Measurements from ENCODE around the gene EXPH5. TPM values are rescaled to one million over a fixed set of nuclear protein-coding genes. Genes with fewer than 3 reads are reported as not detected.
"Not testable (repeated sequence)": the region's sequence is repeated elsewhere in the genome, so short reads cannot be mapped to it uniquely, and the experiment has no call there.

The EXPH5 gene, protein sequence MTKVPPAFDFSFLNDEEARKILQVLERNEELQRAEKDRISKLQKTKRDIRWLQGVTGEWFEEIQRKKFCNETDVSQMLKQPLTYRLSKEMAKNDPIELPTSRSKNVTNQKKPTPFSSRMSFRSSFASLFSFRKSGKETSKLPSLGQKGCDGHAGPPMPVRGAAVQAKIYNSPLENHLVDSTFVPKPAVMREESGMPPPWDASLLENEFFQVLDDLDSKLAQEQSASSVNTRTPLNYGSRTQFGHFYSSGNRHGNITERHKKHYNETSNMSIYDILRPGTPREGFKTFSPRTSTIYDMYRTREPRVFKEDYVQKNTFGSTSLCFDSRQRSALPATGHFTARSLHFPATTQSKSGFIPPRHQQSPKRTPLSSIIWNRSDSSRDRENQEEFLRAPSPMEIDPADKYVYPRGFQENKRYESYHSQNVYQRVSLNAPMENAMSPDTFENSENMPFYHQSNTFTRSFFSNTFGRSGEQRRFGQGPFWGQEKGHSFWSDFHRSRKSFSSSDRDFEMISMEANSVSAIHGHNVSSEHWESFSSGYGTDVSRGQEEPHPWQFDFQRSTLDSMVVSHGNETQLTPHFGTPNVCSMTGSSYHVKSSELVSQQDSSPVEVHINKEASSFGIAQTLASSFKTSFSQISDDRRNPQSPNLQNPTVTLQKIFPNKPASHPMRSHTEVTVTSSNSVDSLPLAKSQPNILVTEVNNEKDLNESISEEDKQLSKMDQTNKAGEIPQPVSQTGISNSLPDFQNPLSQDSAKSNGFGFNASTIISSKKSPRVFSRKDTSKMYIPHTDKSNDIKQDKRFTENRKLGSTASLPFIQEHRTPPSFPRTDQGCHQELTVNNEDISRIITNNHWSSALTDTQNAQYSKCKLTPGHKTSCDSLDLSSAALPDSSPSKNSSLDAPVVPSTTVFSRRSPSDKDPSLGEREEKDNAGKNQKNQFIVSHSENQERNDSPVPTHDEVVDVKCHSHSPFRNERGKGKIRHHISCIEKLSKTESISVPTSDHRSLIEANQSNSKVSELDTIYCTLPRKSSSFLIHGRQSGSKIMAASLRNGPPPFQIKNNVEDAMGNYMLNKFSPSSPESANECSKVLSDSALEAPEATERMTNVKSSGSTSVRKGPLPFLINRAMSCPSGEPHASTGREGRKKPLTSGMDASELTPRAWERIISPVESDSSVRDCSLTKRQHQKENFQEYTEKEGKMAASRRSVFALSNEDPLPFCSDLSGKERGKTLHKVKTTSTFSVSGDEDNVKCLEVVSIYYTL (N-terminal part only)
- 1 to 10 TPM; 3.6 to 8.2 TPM for total RNA-seq
- polyA plus RNA-seq (ENCODE audit: insufficient read length in 2 of 2) = under 1 TPM; 0.84 to 0.86 TPM
- long read RNA-seq, donor 1 = 0 reads
- long read RNA-seq, donor 2 = 0 reads
- long read RNA-seq, donor 3 = 0 reads
- long read RNA-seq, donor 4 = 0 reads

DNA sequence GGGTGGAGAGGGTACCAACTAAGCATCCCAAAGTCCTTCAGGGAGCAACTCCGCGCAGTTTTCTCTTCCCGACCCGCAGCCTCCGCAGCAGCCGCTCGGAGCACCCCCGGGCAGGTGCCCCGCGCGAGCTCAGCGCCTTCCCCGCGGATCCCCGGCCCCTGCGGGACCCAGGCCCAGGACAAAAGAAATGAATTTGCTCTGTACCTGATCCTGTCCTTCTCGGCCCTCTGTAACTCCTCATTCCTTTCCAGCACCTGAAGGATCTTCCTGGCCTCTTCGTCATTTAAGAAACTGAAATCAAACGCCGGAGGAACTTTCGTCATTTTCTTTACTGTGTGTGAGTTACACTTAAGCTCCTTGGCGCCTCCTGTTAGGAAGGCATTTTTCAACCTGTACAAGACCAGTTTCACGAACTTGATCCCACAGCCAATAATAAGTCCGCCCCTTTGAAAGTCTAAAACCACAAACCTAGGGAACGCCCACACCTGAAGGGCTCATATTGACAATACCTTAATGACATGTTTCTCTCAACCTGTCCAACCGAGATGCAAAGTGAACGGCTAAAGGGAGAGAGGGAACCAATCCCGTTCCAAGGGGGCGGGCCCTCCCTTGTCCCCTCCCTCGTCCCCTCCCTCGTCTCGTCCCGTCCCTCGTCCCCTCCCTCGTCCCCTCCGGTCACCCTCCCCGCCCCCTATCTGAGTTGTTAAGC is at the start of gene EXPH5:
Gene EXPH5, minus strand, starts transcription at position 555 of the 709 bp plus-strand sequence. Its CDS starts 232 bp downstream, at position 323.
- WGBS (ENCODE audit: insufficient coverage) = under 1% methylated on average over 22 of the region's 37 CpGs

DNA sequence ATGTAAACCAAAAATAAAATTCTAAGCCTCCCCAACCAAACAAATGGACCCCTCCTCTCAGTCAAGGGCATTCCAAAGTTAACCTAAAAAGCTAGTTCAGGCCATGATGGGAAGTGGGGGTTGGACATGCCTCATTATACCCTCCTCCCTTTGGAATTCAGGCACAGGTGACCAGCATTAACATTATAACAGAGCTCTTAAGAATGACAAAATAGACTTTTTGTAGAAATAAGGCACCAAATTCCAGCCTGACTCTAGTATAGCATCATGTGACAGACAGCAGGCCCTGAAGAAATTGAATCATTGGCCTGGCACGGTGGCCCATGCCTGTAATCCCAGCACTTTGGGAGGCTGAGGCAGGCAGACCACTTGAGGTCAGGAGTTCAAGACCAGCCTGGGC is 48.2 kb upstream of the EXPH5 start:
- not testable (repeated sequence) for H3K36me3 ChIP-seq (ENCODE audit: control insufficient read depth, insufficient read depth, low read length); H3K9me3 ChIP-seq (ENCODE audit: control insufficient read depth, insufficient read depth, low read length); H3K27me3 ChIP-seq (ENCODE audit: control insufficient read depth, insufficient read depth, low read length); H3K27ac ChIP-seq (ENCODE audit: low read depth, low read length); DNase-seq (ENCODE audit: low read depth in 4 of 6, low spot score in 6 of 6); H3K4me1 ChIP-seq (ENCODE audit: control insufficient read depth, insufficient read depth, low read length); H3K4me3 ChIP-seq (ENCODE audit: low read depth, low read length)
- 67% methylated on average over 1 of the region's 1 CpG for WGBS (ENCODE audit: insufficient coverage)

More for the DNA sequence above, at the start of gene EXPH5:
- Histone ChIP-seq H3K4me1 (ENCODE audit: control insufficient read depth, insufficient read depth, low read length) (peaks cover 9% of the 10 kb centered on the region), H3K4me3 (ENCODE audit: low read depth, low read length) (peak within 1 kb of the TSS; percentile 71), H3K27ac (ENCODE audit: low read depth, low read length) (peak within 1 kb of the TSS; percentile 15), H3K36me3 (ENCODE audit: control insufficient read depth, insufficient read depth, low read length) (no peaks in the 10 kb centered on the region), H3K27me3 (ENCODE audit: control insufficient read depth, insufficient read depth, low read length) (peaks cover 14% of the 10 kb centered on the region), H3K9me3 (ENCODE audit: control insufficient read depth, insufficient read depth, low read length) (no peaks in the 10 kb centered on the region)
- DNase-seq (ENCODE audit: low read depth in 4 of 6, low spot score in 6 of 6) = peak; percentile 51 to 90 (median 67)

DNA sequence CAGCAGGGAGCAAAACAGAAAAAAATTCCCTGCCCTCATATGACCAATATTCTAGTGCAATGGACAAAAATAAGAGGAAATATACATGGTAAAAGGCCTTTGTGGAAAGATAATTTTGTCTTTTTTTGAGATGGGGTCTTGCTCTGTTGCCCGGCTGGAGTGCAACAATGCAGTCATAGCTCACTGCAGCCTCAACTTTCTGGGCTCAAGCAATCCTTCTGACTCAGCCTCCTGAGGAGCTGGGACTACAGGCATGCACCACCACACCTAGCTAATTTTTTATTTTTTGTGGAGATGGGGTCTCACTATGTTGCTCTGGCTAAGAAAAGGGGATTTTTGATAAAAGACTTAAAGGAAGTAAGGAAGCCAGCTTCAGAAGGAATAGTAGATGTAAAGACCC is 45.6 kb upstream of the EXPH5 start:
- H3K4me3 ChIP-seq (ENCODE audit: low read depth, low read length) = no peak overlapping the region
- no peaks in the 10 kb centered on the region for H3K4me1 ChIP-seq (ENCODE audit: control insufficient read depth, insufficient read depth, low read length)
- no peaks in the 10 kb centered on the region for H3K9me3 ChIP-seq (ENCODE audit: control insufficient read depth, insufficient read depth, low read length)
- H3K36me3 ChIP-seq (ENCODE audit: control insufficient read depth, insufficient read depth, low read length) = no peaks in the 10 kb centered on the region
- H3K27ac ChIP-seq (ENCODE audit: low read depth, low read length) = no peak overlapping the region
- no peaks in the 10 kb centered on the region for H3K27me3 ChIP-seq (ENCODE audit: control insufficient read depth, insufficient read depth, low read length)
- WGBS (ENCODE audit: insufficient coverage) = no CpG with 5 or more reads among the region's 1 CpG
- no peak for DNase-seq (ENCODE audit: low read depth in 4 of 6, low spot score in 6 of 6)

DNA sequence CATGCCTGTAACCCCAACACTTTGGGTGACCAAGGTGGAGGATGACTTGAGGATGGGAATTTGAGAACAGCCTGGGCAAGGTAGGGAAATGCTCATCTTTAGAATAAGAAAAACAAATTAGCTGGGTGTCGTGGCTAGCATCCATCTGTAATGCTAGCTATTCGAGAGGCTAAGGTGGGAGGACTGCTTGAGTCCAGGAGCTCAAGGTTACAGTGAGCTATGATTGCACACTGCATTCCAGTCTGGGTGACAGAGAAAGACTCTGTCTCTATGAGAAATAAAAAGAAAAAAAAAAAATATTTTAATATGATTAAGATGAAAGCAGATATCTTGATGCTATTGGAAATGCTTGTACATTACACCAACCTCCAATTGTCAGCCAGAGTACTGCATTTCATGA is 42.7 kb upstream of the EXPH5 start:
- no peak for DNase-seq (ENCODE audit: low read depth in 4 of 6, low spot score in 6 of 6)
- no peaks in the 10 kb centered on the region for H3K9me3 ChIP-seq (ENCODE audit: control insufficient read depth, insufficient read depth, low read length)
- no peaks in the 10 kb centered on the region for H3K27me3 ChIP-seq (ENCODE audit: control insufficient read depth, insufficient read depth, low read length)
- no peak overlapping the region for H3K27ac ChIP-seq (ENCODE audit: low read depth, low read length)
- H3K36me3 ChIP-seq (ENCODE audit: control insufficient read depth, insufficient read depth, low read length) = no peaks in the 10 kb centered on the region
- WGBS (ENCODE audit: insufficient coverage) = 76% methylated on average over 2 of the region's 2 CpGs
- H3K4me1 ChIP-seq (ENCODE audit: control insufficient read depth, insufficient read depth, low read length) = no peaks in the 10 kb centered on the region
- H3K4me3 ChIP-seq (ENCODE audit: low read depth, low read length) = no peak overlapping the region

DNA sequence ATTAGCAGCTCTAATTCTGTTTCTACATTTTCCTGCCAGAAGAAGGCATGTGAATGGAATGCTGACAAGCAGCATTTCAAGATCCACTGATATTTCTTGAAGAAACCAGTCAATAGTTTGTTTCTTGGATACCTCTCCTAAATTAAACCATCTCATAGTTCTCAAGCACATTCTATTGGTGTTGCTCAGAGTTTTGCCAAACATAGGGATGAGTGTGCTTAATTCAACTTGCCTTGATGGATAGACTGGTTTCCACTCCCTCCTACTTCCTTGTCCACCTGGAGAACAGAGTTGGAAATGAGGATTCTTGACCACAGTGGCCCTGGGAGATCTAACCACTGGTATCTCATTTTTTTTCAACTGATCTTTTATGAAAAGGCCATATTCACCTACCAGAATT is 41.5 kb upstream of the EXPH5 start:
- no peak overlapping the region for H3K27ac ChIP-seq (ENCODE audit: low read depth, low read length)
- no peaks in the 10 kb centered on the region for H3K4me1 ChIP-seq (ENCODE audit: control insufficient read depth, insufficient read depth, low read length)
- no peak for DNase-seq (ENCODE audit: low read depth in 4 of 6, low spot score in 6 of 6)
- H3K27me3 ChIP-seq (ENCODE audit: control insufficient read depth, insufficient read depth, low read length) = no peaks in the 10 kb centered on the region
- no peaks in the 10 kb centered on the region for H3K9me3 ChIP-seq (ENCODE audit: control insufficient read depth, insufficient read depth, low read length)
- no peaks in the 10 kb centered on the region for H3K36me3 ChIP-seq (ENCODE audit: control insufficient read depth, insufficient read depth, low read length)
- H3K4me3 ChIP-seq (ENCODE audit: low read depth, low read length) = no peak overlapping the region

DNA sequence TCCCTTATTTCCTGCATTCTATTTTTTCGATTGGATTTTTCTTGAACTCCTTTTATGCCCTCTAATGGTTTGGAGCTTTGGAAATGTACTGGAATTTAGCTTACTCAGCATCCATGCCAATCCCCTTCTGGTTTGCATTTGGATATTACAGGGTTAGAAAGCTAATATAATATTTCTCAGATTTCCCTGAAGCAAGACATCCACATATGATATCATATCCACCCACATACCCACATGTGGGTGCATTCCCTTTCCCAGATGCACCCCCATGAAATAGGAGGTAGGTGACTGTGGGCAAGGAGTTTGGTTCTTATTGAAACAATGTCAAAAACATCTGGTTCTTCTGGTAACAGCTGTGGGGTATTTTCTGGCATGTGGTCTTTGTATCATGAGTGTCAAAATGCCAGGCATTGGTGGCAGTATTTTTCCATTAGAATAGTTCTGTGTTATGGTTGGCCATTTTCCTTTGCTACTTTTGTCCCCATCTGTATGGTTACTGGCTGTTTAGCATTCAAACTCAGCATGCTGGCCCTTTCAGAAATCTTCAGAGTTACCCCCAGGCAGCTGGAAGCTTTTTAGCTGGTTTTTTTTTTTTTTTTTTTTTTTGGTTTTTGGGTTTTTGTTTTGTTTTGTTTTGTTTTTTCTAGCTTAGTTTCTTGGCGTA is 38.6 kb upstream of the EXPH5 start:
- peaks cover 4% of the 10 kb centered on the region for H3K9me3 ChIP-seq (ENCODE audit: control insufficient read depth, insufficient read depth, low read length)
- DNase-seq (ENCODE audit: low read depth in 4 of 6, low spot score in 6 of 6) = peak in 1 of 6 donors; percentile 5
- no peaks in the 10 kb centered on the region for H3K27me3 ChIP-seq (ENCODE audit: control insufficient read depth, insufficient read depth, low read length)
- no peaks in the 10 kb centered on the region for H3K4me1 ChIP-seq (ENCODE audit: control insufficient read depth, insufficient read depth, low read length)
- no peak overlapping the region for H3K4me3 ChIP-seq (ENCODE audit: low read depth, low read length)
- H3K36me3 ChIP-seq (ENCODE audit: control insufficient read depth, insufficient read depth, low read length) = no peaks in the 10 kb centered on the region
- WGBS (ENCODE audit: insufficient coverage) = no CpG with 5 or more reads among the region's 2 CpGs
- H3K27ac ChIP-seq (ENCODE audit: low read depth, low read length) = no peak overlapping the region

DNA sequence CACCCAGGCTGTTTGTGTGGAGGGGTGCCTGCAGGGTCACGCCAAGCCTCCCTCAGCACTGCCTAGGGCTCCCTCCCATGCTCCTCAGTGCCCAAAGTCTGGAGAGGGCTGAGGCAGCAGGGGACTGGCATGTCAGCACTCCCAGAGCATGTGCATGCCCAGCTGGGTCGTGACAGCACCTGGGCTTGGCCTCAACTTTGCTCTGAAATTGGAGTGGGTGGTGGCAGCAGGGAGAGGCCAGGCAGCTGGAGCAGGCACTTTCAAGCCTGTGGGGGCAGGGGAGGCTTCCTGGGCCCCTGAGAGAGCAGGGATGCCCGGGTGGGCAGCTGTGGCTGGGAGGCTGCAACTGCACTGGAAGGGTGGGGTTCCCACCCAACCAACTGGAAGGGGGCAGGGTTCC is 35.7 kb upstream of the EXPH5 start:
- Histone ChIP-seq H3K4me1 (ENCODE audit: control insufficient read depth, insufficient read depth, low read length) (no peaks in the 10 kb centered on the region), H3K27ac (ENCODE audit: low read depth, low read length) (no peak overlapping the region), H3K9me3 (ENCODE audit: control insufficient read depth, insufficient read depth, low read length) (peaks cover 4% of the 10 kb centered on the region), H3K36me3 (ENCODE audit: control insufficient read depth, insufficient read depth, low read length) (no peaks in the 10 kb centered on the region), H3K4me3 (ENCODE audit: low read depth, low read length) (no peak overlapping the region), H3K27me3 (ENCODE audit: control insufficient read depth, insufficient read depth, low read length) (no peaks in the 10 kb centered on the region)
- DNase-seq (ENCODE audit: low read depth in 4 of 6, low spot score in 6 of 6) = no peak
- WGBS (ENCODE audit: insufficient coverage) = 100% methylated on average over 2 of the region's 3 CpGs

DNA sequence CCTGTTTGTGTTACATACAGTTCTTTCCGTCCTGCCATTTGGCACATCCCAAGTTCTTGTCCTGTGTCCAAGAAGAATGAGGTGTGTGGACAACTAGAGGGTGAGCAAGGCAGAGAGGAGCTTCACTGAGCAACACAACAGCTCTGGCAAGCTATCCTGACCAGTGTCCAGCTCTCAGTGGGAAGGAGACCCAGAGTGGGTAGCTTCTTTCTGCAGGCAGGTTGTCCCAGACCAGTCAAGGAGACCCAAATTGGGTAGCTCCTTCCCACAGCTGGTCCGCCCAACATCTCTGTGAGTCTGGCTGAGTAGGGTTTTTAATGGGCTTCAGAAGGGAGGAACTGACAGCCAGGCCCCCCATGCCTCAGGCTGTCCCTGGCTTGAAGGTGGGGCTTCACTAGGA is 35.2 kb upstream of the EXPH5 start:
- Histone ChIP-seq H3K4me1 (ENCODE audit: control insufficient read depth, insufficient read depth, low read length) (no peaks in the 10 kb centered on the region), H3K36me3 (ENCODE audit: control insufficient read depth, insufficient read depth, low read length) (no peaks in the 10 kb centered on the region), H3K27ac (ENCODE audit: low read depth, low read length) (no peak overlapping the region), H3K27me3 (ENCODE audit: control insufficient read depth, insufficient read depth, low read length) (no peaks in the 10 kb centered on the region), H3K4me3 (ENCODE audit: low read depth, low read length) (no peak overlapping the region), H3K9me3 (ENCODE audit: control insufficient read depth, insufficient read depth, low read length) (peaks cover 4% of the 10 kb centered on the region)
- WGBS (ENCODE audit: insufficient coverage) = 100% methylated on average over 1 of the region's 2 CpGs
- DNase-seq (ENCODE audit: low read depth in 4 of 6, low spot score in 6 of 6) = no peak

Data from spinal cord (tissue), 10 donors.